Measurements from ENCODE around the gene DIAPH3.

GRCh38 chr13:59842507-59842906, 321.2 kb downstream of the DIAPH3 start:
- TF ChIP-seq CTCF (IDR thresholded peaks at IDR 0.05): no peak
- no peak for TF ChIP-seq POLR2A (IDR thresholded peaks at IDR 0.05)

Data from prostate gland (tissue), 2 donors.